GM23338 (cell line): ENCODE data around the gene CTDSPL. TPM values are rescaled to one million over a fixed set of nuclear protein-coding genes. Genes with fewer than 3 reads are reported as not detected.

Source experiments
- ATAC-seq: fragments of 200-7000 bp; cut with Tn5 transposase; 3 replicates; pipeline ENCODE4 v1.9.1; 2020
- DNase-seq: peaks from one replicate; pipeline ENCODE4 v3.0.0-alpha.2; 2015; ENCODE audit warnings: low spot score
- H2AFZ ChIP-seq: fragments of 200-600 bp; sonication (generic); 2 replicates; pipeline ENCODE4 v1.8.0; 2016; ENCODE audit warnings: antibody characterized with exemption, mild to moderate bottlenecking, moderate library complexity
- H3F3A ChIP-seq: fragments of 200-600 bp; sonication (generic); replicated peaks from 2 replicates; pipeline ENCODE4 v1.8.0; 2017; ENCODE audit warnings: antibody characterized with exemption, mixed run types, low read depth
- H3K27ac ChIP-seq: fragments of 200-600 bp; sonication (generic); 2 replicates; pipeline ENCODE4 v1.6.1; 2016; ENCODE audit warnings: low read depth
- H3K27me3 ChIP-seq: fragments of 200-600 bp; sonication (generic); 2 replicates; pipeline ENCODE4 v1.8.0; 2016; ENCODE audit warnings: mild to moderate bottlenecking, mixed run types, moderate library complexity; ENCODE audit not compliant: insufficient read depth
- H3K36me3 ChIP-seq: fragments of 200-600 bp; sonication (generic); 2 replicates; pipeline ENCODE4 v1.8.0; 2016; ENCODE audit warnings: mild to moderate bottlenecking; ENCODE audit not compliant: insufficient read depth
- H3K4me1 ChIP-seq: fragments of 200-600 bp; sonication (generic); 2 replicates; pipeline ENCODE4 v1.8.0; 2016; ENCODE audit warnings: mild to moderate bottlenecking, moderate library complexity; ENCODE audit not compliant: insufficient read depth
- H3K4me2 ChIP-seq: fragments of 200-600 bp; sonication (generic); 2 replicates; pipeline ENCODE4 v1.7.1; 2017; ENCODE audit warnings: mixed run types
- H3K4me3 ChIP-seq: fragments of 200-600 bp; sonication (generic); 2 replicates; pipeline ENCODE4 v1.6.1; 2016; ENCODE audit warnings: mixed run types
- H3K79me2 ChIP-seq: fragments of 200-600 bp; sonication (generic); replicated peaks from 2 replicates; pipeline ENCODE4 v1.8.0; 2017; ENCODE audit warnings: mild to moderate bottlenecking; ENCODE audit not compliant: insufficient read depth
- H3K9me2 ChIP-seq: fragments of 200-600 bp; sonication (generic); 2 replicates; pipeline ENCODE4 v1.8.0; 2017; ENCODE audit not compliant: insufficient read depth
- H4K20me1 ChIP-seq: fragments of 200-600 bp; sonication (generic); replicated peaks from 2 replicates; pipeline ENCODE4 v1.8.0; 2017; ENCODE audit warnings: mild to moderate bottlenecking; ENCODE audit not compliant: insufficient read depth
- H3K27ac Mint-ChIP-seq: 2 replicates; pipeline ENCODE4 v1.8.0; 2020; ENCODE audit warnings: inconsistent platforms, mild to moderate bottlenecking, moderate library complexity, mixed read lengths
- H3K27me3 Mint-ChIP-seq: 3 replicates; pipeline ENCODE4 v1.8.0; 2022; ENCODE audit warnings: low read depth, mild to moderate bottlenecking, moderate library complexity, mixed read lengths, inconsistent platforms; ENCODE audit not compliant: insufficient read depth, poor library complexity
- H3K36me3 Mint-ChIP-seq: 3 replicates; pipeline ENCODE4 v1.8.0; 2021; ENCODE audit warnings: low read depth, mild to moderate bottlenecking, inconsistent platforms, moderate library complexity, mixed read lengths
- H3K4me1 Mint-ChIP-seq: 3 replicates; pipeline ENCODE4 v1.8.0; 2020; ENCODE audit warnings: mild to moderate bottlenecking, inconsistent platforms, mixed read lengths
- H3K4me3 Mint-ChIP-seq: 3 replicates; pipeline ENCODE4 v1.8.0; 2021; ENCODE audit warnings: moderate library complexity, mild to moderate bottlenecking, inconsistent platforms, mixed read lengths
- H3K9me3 Mint-ChIP-seq: 3 replicates; pipeline ENCODE4 v1.8.0; 2020; ENCODE audit warnings: moderate library complexity, mild to moderate bottlenecking, inconsistent platforms, mixed read lengths
- CTCF ChIP-seq, 2 experiments: fragments of 200-600 bp in 1 of 2; sonication (generic) in 1 of 2; conservative IDR thresholded peaks; 2 replicates each; pipeline versions ENCODE4 v1.5.1 to v1.6.1; 2016 to 2017; ENCODE audit warnings: antibody characterized with exemption in 2 of 2, low read depth in 2 of 2, mild to moderate bottlenecking in 2 of 2, moderate library complexity in 1 of 2
- ETS1 ChIP-seq: IDR thresholded peaks from 2 replicates; pipeline ENCODE4 v1.6.1; 2016; ENCODE audit warnings: antibody characterized with exemption
- EZH2 ChIP-seq: fragments of 200-600 bp; sonication (generic); IDR thresholded peaks from one replicate; pipeline ENCODE4 v1.8.0; 2017; ENCODE audit warnings: antibody characterized with exemption, mild to moderate bottlenecking, low read depth; ENCODE audit not compliant: unreplicated experiment
- REST ChIP-seq: IDR thresholded peaks from one replicate; pipeline ENCODE4 v1.6.1; 2018; ENCODE audit warnings: antibody characterized with exemption; ENCODE audit not compliant: unreplicated experiment
- STAT1 ChIP-seq: IDR thresholded peaks from one replicate; pipeline ENCODE4 v1.6.1; 2016; ENCODE audit warnings: antibody characterized with exemption; ENCODE audit not compliant: unreplicated experiment
- ZNF462 ChIP-seq: fragments of 250-450 bp; sonication (Bioruptor Pico); IDR thresholded peaks from 2 replicates; pipeline ENCODE4 v1.5.0; 2020; ENCODE audit warnings: mild to moderate bottlenecking, moderate library complexity
- polyA plus RNA-seq: library from polyadenylated mRNA; unstranded; fragments of >200 nt; fragmentation: Nextera tagmentation; extraction: Ambion mirVana; gene quantifications from 2 replicates; pipeline ENCODE4 v1.2.1, GENCODE V29; 2016
- total RNA-seq: library from RNA; depleted of rRNA; stranded (reverse); fragments of >200 nt; shearing (Covaris generic); gene quantifications from 2 replicates; pipeline ENCODE4 v1.2.3, GENCODE V29; 2014

Gene CTDSPL
- total and polyA plus RNA-seq, 2 experiments from 2014 or later = 23.2 to 42.0 TPM

- TF ChIP-seq REST = no peak
Observed at GRCh38 chr3:37964716-37965115, 103.0 kb downstream of the CTDSPL start (continued).

GRCh38 chr3:37967260-37967881 lies 105.7 kb downstream of the CTDSPL start:
- ATAC-seq (peak; percentile 98), DNase-seq (peak; percentile 93)
- no peak overlapping the region for H3K4me3 ChIP-seq
- H3K36me3 ChIP-seq = no peaks in the 10 kb centered on the region
- H3K4me3 Mint-ChIP-seq = no peak overlapping the region
- no peaks in the 10 kb centered on the region for H3K27me3 ChIP-seq
- TF ChIP-seq ZNF462 (CRISPR knock-in tag) = no peak
- TF ChIP-seq STAT1 = no peak
- TF ChIP-seq ETS1 = no peak
- peak; percentile 92 to 96 for TF ChIP-seq CTCF (conservative IDR thresholded peaks at IDR 0.05; ENCODE audit: low read depth in 2 of 2)
- no peak for TF ChIP-seq EZH2
- H4K20me1 ChIP-seq = no peaks in the 10 kb centered on the region
- H3K27me3 Mint-ChIP-seq = peaks cover 2% of the 10 kb centered on the region
- no peaks in the 10 kb centered on the region for H3K79me2 ChIP-seq
- H3F3A ChIP-seq = no peaks in the 10 kb centered on the region
- H3K36me3 Mint-ChIP-seq = peaks cover 6% of the 10 kb centered on the region; the same call in 1 of the 3 replicates
- H2AFZ ChIP-seq = no peak overlapping the region
- H3K9me3 Mint-ChIP-seq = no peaks in the 10 kb centered on the region
- peaks cover 23% of the 10 kb centered on the region for H3K4me1 ChIP-seq
- H3K27ac ChIP-seq = no peak overlapping the region
- peaks cover 31% of the 10 kb centered on the region for H3K4me1 Mint-ChIP-seq
- no peak overlapping the region for H3K27ac Mint-ChIP-seq
- H3K4me2 ChIP-seq = no peak overlapping the region
- no peaks in the 10 kb centered on the region for H3K9me2 ChIP-seq
